ENCODE results near the gene SDHB.

SDHB gene

DNA sequence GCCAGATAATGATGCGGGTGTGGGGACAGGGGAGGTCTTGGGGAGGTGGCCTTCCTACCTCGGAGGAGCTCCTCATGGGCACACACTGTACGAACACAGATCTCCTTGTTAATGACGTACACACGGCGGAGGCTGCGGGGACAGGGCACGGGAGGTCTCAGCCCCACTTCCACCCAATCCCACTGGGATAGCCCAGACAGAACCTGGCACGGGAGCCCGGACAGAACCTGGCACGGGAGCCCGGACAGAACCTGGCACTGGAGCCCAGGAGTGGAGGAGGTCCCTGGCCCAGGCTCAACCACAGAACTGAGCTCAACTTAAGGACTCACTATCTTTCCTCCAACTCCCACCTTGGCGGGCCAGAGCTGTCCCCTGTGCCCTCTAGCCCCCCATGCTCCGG, 78.6 kb downstream of the SDHB start:
- Mint-ChIP-seq H3K9me3 (no peaks in the 10 kb centered on the region), H3K27me3 (peaks cover 3% of the 10 kb centered on the region), H3K27ac (no peak overlapping the region), H3K36me3 (no peaks in the 10 kb centered on the region), H3K4me3 (no peak overlapping the region), H3K4me1 (no peaks in the 10 kb centered on the region)
- ATAC-seq (ENCODE audit: low read depth) (no peak), DNase-seq (ENCODE audit: low spot score in 2 of 2) (no peak)

DNA sequence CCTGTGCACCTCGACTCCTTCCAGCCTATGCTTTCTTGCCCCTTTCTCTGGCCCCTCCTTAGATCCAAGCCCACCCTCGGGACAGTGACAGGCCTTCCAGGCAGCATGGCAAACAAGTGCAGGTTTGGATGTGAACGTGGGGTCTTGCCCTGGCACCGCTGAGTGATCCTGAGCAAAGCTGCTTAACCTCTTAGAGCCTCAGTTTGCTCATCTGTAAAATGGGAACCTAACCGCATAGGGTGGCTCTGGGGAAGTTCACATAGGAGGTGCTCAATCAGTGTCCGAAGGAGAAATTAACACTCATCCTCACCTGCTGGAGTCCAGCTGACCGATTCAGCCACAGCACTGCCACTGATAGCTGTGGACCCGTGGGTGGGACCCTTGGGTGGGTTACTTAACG, 80.6 kb downstream of the SDHB start:
- Mint-ChIP-seq H3K4me3 (no peak overlapping the region), H3K4me1 (no peaks in the 10 kb centered on the region), H3K9me3 (no peaks in the 10 kb centered on the region), H3K36me3 (peaks cover 7% of the 10 kb centered on the region), H3K27me3 (no peaks in the 10 kb centered on the region), H3K27ac (no peak overlapping the region)
- ATAC-seq (ENCODE audit: low read depth) (no peak), DNase-seq (ENCODE audit: low spot score in 2 of 2) (no peak)

DNA sequence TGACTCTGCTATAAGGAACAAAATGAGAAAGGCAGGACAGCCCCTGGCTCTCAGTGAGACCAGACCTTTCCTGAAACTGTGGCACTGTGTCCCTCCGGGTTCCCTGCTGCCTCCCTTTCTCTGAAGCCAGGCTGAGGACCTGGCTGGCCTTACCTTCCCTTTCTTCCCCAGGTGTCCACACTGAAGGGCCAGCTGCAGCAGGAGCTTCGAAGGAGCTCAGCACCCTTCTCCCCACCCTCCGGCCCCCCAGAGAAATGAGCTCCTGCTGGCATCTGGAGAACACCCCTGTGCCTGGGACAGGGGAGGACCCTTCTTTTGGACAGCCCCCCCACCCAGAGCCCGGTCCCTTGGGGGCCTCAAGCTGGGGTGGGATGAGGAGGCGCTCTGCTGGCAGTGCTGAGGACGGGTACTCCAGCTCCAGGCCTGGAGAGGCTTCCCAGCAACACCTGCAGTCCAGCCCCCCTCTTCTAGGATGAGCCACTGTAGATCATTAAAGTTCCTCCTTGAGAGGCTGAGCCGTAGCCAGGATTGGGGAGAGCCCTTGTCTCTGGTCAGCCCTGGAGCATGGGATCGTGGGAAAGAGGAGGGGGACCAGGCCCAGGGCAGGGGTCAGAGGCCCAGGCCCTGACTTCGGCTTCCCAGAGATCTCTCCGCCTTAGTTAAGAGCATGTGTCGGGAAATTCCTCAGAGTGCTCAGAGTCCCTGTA, 81.5 kb downstream of the SDHB start:
- Mint-ChIP-seq H3K9me3 (no peaks in the 10 kb centered on the region), H3K27ac (no peak overlapping the region), H3K4me1 (no peaks in the 10 kb centered on the region), H3K4me3 (no peak overlapping the region), H3K27me3 (no peaks in the 10 kb centered on the region), H3K36me3 (peaks cover 7% of the 10 kb centered on the region)
- no peak for DNase-seq (ENCODE audit: low spot score in 2 of 2)
- no peak for ATAC-seq (ENCODE audit: low read depth)

DNA sequence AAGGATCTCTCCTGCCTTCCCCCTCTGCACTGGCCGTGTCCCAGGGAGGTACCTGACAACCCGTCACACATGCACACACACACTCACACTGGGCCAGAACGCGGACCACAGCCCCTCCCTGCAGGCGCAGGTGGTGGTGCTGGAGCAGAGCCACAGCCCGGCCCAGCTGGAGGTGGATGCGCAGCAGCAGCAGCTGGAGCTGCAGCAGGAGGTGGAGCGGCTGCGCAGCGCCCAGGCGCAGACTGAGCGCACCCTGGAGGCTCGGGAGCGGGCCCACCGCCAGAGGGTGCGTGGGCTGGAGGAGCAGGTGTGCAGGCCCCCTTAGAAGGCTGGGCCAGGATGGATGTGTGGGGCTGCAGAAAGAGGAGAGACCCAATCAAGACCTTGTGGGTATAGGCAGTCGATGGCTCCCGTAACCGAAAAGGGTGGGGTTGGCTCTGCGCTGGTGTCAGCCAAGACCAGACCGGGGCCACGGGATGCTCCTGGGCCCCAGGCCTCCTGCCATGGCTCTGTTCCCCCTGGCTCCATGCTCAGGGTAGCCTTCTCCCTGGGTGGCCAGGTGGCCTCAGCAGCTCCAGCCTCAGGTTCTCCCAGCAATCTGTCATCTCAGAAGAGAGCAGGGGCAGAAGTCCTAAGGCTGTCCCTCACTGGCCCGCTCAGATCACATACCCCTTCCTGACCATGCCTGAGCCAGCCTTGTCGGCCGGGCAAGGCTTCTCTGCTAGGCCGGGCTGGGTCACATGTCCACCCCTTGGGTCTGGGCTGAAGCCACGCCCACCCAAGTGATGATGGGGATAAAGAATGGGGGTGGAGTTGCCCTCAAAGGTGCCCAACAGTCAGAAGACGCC, 82.3 kb downstream of the SDHB start:
- Mint-ChIP-seq H3K9me3 (no peaks in the 10 kb centered on the region), H3K4me1 (no peaks in the 10 kb centered on the region), H3K27ac (no peak overlapping the region), H3K4me3 (no peak overlapping the region), H3K36me3 (peaks cover 8% of the 10 kb centered on the region), H3K27me3 (no peaks in the 10 kb centered on the region)
- no peak for DNase-seq (ENCODE audit: low spot score in 2 of 2)
- no peak for ATAC-seq (ENCODE audit: low read depth)

DNA sequence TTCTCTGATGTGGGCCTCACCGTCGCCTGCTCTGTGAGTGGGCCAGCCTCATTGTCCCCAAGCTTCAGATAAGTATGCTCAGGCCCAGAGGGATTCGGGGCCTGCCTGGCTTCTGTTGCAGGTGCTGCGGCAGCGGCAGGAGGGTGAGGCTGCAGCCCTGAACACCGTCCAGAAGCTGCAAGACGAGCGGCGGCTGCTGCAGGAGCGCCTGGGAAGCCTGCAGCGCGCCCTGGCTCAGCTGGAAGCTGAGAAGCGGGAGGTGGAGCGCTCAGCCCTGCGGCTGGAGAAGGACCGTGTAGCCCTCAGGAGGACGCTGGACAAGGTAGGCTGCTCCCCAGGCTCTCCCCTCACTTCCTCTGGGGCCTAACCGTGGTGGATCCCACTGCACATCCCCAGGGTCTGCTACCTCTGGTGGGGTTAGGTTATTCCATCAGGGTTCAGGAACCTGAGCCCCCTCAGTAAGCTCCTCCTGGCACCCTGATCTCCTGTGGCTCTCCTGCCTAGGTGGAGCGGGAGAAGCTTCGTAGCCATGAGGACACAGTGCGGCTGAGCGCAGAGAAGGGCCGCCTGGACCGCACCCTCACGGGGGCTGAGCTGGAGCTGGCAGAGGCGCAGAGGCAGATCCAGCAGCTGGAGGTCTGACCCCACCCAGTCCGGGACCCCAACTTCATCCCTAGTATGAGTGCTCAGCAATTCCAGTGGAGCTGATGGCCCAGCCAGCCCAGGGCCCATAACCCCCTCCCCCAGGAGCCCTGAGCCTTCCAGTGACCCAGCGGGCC, 83.5 kb downstream of the SDHB start:
- no peak for DNase-seq (ENCODE audit: low spot score in 2 of 2)
- no peak overlapping the region for H3K4me3 Mint-ChIP-seq
- no peak overlapping the region for H3K27ac Mint-ChIP-seq

DNA sequence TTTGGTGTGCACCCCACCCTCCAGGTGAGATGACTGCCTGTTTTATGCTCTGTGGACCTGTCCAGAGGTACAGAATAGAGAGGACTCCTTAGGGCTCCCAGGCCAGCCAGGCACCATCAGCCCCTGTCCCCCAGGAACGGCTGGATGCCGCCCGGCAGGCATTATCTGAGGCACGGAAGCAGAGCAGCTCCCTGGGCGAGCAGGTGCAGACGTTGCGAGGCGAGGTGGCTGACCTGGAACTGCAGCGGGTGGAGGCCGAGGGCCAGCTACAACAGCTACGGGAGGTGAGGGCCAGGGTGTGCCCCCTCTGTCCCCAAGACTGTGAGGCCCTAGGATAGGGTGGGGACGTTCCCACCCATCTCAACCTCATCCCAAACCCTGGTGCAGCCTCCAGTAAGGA, 84.2 kb downstream of the SDHB start:
- Mint-ChIP-seq H3K27ac (no peak overlapping the region), H3K27me3 (no peaks in the 10 kb centered on the region), H3K36me3 (peaks cover 22% of the 10 kb centered on the region), H3K9me3 (no peaks in the 10 kb centered on the region), H3K4me3 (no peak overlapping the region), H3K4me1 (no peaks in the 10 kb centered on the region)
- ATAC-seq (ENCODE audit: low read depth) (no peak), DNase-seq (ENCODE audit: low spot score in 2 of 2) (no peak)

More for the DNA sequence above, 83.5 kb downstream of the SDHB start:
- ATAC-seq (ENCODE audit: low read depth), result no peak
- Mint-ChIP-seq H3K27me3 (no peaks in the 10 kb centered on the region), H3K36me3 (peaks cover 17% of the 10 kb centered on the region), H3K9me3 (no peaks in the 10 kb centered on the region), H3K4me1 (no peaks in the 10 kb centered on the region)

DNA sequence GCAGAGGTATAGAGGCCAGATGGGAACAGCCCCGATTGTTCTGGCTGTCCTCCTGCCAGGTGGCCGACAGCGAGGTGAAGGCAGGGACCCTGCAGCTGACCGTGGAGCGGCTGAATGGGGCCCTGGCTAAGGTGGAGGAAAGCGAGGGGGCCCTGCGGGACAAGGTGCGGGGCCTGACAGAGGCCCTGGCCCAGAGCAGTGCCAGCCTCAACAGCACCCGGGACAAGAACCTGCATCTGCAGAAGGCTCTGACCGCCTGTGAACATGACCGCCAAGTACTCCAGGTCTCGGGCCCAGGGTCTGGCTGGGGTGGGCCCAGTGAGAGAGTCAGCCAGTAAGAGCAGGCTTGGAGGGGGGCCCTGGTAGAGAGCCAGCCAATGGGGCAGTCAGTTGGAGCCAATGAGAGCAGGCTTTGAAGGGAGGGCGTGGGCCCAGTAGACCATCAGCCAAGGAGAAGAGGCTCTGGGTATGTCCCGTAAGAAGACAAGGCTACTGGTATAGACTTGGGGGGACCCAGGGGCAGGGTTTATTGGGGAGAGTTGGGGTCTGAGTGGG, 84.7 kb downstream of the SDHB start:
- H3K36me3 Mint-ChIP-seq, result peaks cover 23% of the 10 kb centered on the region
- H3K27me3 Mint-ChIP-seq, result no peaks in the 10 kb centered on the region
- no peaks in the 10 kb centered on the region for H3K9me3 Mint-ChIP-seq
- no peak for ATAC-seq (ENCODE audit: low read depth)
- no peak for DNase-seq (ENCODE audit: low spot score in 2 of 2)
- no peaks in the 10 kb centered on the region for H3K4me1 Mint-ChIP-seq
- H3K4me3 Mint-ChIP-seq, result no peak overlapping the region
- no peak overlapping the region for H3K27ac Mint-ChIP-seq
